AG04450 (cell line): ENCODE measurements around the gene PIK3AP1. TPM values are rescaled to one million over a fixed set of nuclear protein-coding genes. Genes with fewer than 3 reads are reported as not detected.
"Not testable (repeated sequence)": the region's sequence is repeated elsewhere in the genome, so short reads cannot be mapped to it uniquely, and the experiment has no call there.

ENCODE experiments used
- CTCF ChIA-PET: fragments of 300-600, 350-600 bp; formaldehyde crosslinking; extraction: SDS; loops from one replicate; lab custom pipeline; 2022; ENCODE audit warnings: antibody characterized with exemption, inconsistent platforms; lab: Charles Lee
- POLR2A ChIA-PET: fragments of 350-600 bp; formaldehyde crosslinking; extraction: SDS; loops from one replicate; lab custom pipeline; 2021; ENCODE audit warnings: antibody characterized with exemption, inconsistent platforms; lab: Yijun Ruan, JAX
- DNase-seq: peaks from one replicate; pipeline ENCODE4 v3.0.0-alpha.2; 2011; ENCODE audit warnings: low read depth, low spot score
- H3K27ac ChIP-seq: one replicate; pipeline ENCODE4 v1.5.1; 2012; ENCODE audit warnings: low read depth, low read length, control low read depth
- H3K27me3 ChIP-seq: one replicate; pipeline ENCODE4 v1.6.0; 2012; ENCODE audit warnings: low read length; ENCODE audit not compliant: control insufficient read depth, insufficient read depth
- H3K4me3 ChIP-seq: 2 replicates; pipeline ENCODE4 v1.5.1; 2011; ENCODE audit warnings: mild to moderate bottlenecking, low read depth, low read length, control low read depth
- H3K9me3 ChIP-seq: 2 replicates; pipeline ENCODE4 v1.5.1; 2012; ENCODE audit warnings: low read length; ENCODE audit not compliant: control insufficient read depth, insufficient read depth
- CTCF ChIP-seq: IDR thresholded peaks from 2 replicates; pipeline ENCODE4 v1.5.1; 2011; ENCODE audit warnings: low read depth, low read length, control low read depth, inconsistent platforms
- polyA plus RNA-seq: library from polyadenylated mRNA; depleted of rRNA; stranded (reverse); fragments of >200 nt; gene quantifications from 2 replicates; pipeline ENCODE4 v1.2.3, GENCODE V29; 2011

PIK3AP1 gene
- polyA plus RNA-seq, 1 experiment, result 0.05 TPM

- no peak for DNase-seq
- no peaks in the 10 kb centered on the region for H3K27me3 ChIP-seq
- POLR2A ChIA-PET, result interaction anchor here (0.5 kb wide), 1 partner anchor 9 kb away, joined by 4 read pairs; no protein-coding TSS in a partner anchor
- H3K27ac ChIP-seq, result no peak overlapping the region
- no peak overlapping the region for H3K4me3 ChIP-seq
- TF ChIP-seq CTCF, result no peak
- CTCF ChIA-PET, result no interaction called here
- H3K9me3 ChIP-seq, result no peaks in the 10 kb centered on the region
Observed at GRCh38 chr10:96576277-96576980, 143.9 kb downstream of the PIK3AP1 start.

GRCh38 chr10:96574564-96574963, 145.8 kb downstream of the PIK3AP1 start:
- DNase-seq, H3K27me3 ChIP-seq, H3K27ac ChIP-seq, H3K9me3 ChIP-seq, POLR2A ChIA-PET, H3K4me3 ChIP-seq: not testable (repeated sequence)
- CTCF ChIA-PET, result interaction anchor here (1.1 kb wide), 1 partner anchor 14 kb away, joined by 3 read pairs; no protein-coding TSS in a partner anchor

- Histone ChIP-seq H3K9me3 (no peaks in the 10 kb centered on the region), H3K4me3 (no peak overlapping the region), H3K27me3 (no peaks in the 10 kb centered on the region), H3K27ac (no peak overlapping the region)
- ChIA-PET CTCF (no interaction called here), POLR2A (interaction anchor here (0.8 kb wide), 1 partner anchor 12 kb away, joined by 3 read pairs; no protein-coding TSS in a partner anchor)
- DNase-seq, result no peak
- no peak for TF ChIP-seq CTCF
Observed at GRCh38 chr10:96573036-96573435, 147.3 kb downstream of the PIK3AP1 start.

- DNase-seq, result no peak
- ChIA-PET POLR2A (no interaction called here), CTCF (interaction anchor here (1.4 kb wide), 1 partner anchor 57 kb away, joined by 4 read pairs; the partner anchor contains the start of gene TLL2)
- H3K27me3 ChIP-seq, result no peaks in the 10 kb centered on the region
- H3K27ac ChIP-seq, result no peak overlapping the region
- H3K9me3 ChIP-seq, result no peaks in the 10 kb centered on the region
- no peak for TF ChIP-seq CTCF
- no peak overlapping the region for H3K4me3 ChIP-seq
Observed at GRCh38 chr10:96570983-96571964, 149.0 kb downstream of the PIK3AP1 start.

GRCh38 chr10:96570511-96570910, 149.8 kb downstream of the PIK3AP1 start:
- Histone ChIP-seq H3K9me3 (no peaks in the 10 kb centered on the region), H3K4me3 (no peak overlapping the region), H3K27me3 (no peaks in the 10 kb centered on the region), H3K27ac (no peak overlapping the region)
- POLR2A ChIA-PET, result no interaction called here
- TF ChIP-seq CTCF, result no peak
- CTCF ChIA-PET, result interaction anchor here (1.0 to 1.4 kb wide), 2 partner anchors 57 to 58 kb away, joined by 3 to 4 read pairs; partner anchors contain the start of gene TLL2
- DNase-seq, result no peak
